HepG2 (cell line): ENCODE data around the gene PHF23. TPM values are rescaled to one million over a fixed set of nuclear protein-coding genes. Genes with fewer than 3 reads are reported as not detected.
A peak's percentile ranks its signal among the peaks of the same experiment; 100 is the strongest.

Experiments used
- ETV5 ChIP-seq: IDR thresholded peaks from 2 replicates; pipeline ENCODE4 v1.6.1; 2018; ENCODE audit warnings: missing biosample characterization, missing genetic modification reagents, inconsistent platforms, borderline replicate concordance
- NFE2L2 ChIP-seq: fragments of 150-350 bp; IDR thresholded peaks from 2 replicates; pipeline ENCODE4 v1.6.1; 2014; ENCODE audit warnings: low read length
- NPAS2 ChIP-seq: sonication (generic); formaldehyde crosslinking; IDR thresholded peaks from 2 replicates; pipeline ENCODE4 v1.8.0; 2022; ENCODE audit warnings: mild to moderate bottlenecking, missing genetic modification reagents, borderline replicate concordance
- RCOR2 ChIP-seq: IDR thresholded peaks from 2 replicates; pipeline ENCODE4 v1.6.1; 2016; ENCODE audit warnings: missing biosample characterization, missing genetic modification reagents
- RELA ChIP-seq: sonication (generic); formaldehyde crosslinking; IDR thresholded peaks from 2 replicates; pipeline ENCODE4 v1.4.0; 2020; ENCODE audit warnings: missing genetic modification reagents
- SAP130 ChIP-seq: IDR thresholded peaks from 2 replicates; pipeline ENCODE4 v1.6.1; 2016; ENCODE audit warnings: low read depth
- SETDB1 ChIP-seq: sonication (generic); formaldehyde crosslinking; IDR thresholded peaks from 2 replicates; pipeline ENCODE4 v1.5.1; 2020; ENCODE audit warnings: missing genetic modification reagents, mild to moderate bottlenecking, borderline replicate concordance
- TCF12 ChIP-seq, 2 experiments: fragments of 450-650 bp in 1 of 2; sonication (generic) in 1 of 2; formaldehyde crosslinking in 1 of 2; IDR thresholded peaks; 2 replicates each; pipeline versions ENCODE4 v1.6.1 to v1.8.0; 2017 to 2022; ENCODE audit warnings: antibody characterized with exemption in 1 of 2, mild to moderate bottlenecking in 1 of 2, missing genetic modification reagents in 1 of 2, moderate library complexity in 1 of 2
- ZBTB1 ChIP-seq: sonication (generic); formaldehyde crosslinking; IDR thresholded peaks from 2 replicates; pipeline ENCODE4 v1.4.0; 2020; ENCODE audit warnings: missing genetic modification reagents, borderline replicate concordance
- ZFX ChIP-seq: sonication (generic); formaldehyde crosslinking; IDR thresholded peaks from 2 replicates; pipeline ENCODE4 v1.4.0; 2020; ENCODE audit warnings: mild to moderate bottlenecking, low read depth, missing genetic modification reagents, moderate library complexity
- ZNF44 ChIP-seq: sonication (generic); formaldehyde crosslinking; IDR thresholded peaks from 2 replicates; pipeline ENCODE4 v1.5.1; 2020; ENCODE audit warnings: mild to moderate bottlenecking, missing genetic modification reagents
- ZNF749 ChIP-seq: sonication (generic); formaldehyde crosslinking; IDR thresholded peaks from 2 replicates; pipeline ENCODE4 v1.8.0; 2022; ENCODE audit warnings: mild to moderate bottlenecking, missing genetic modification reagents, moderate library complexity, borderline replicate concordance
- ZSCAN29 ChIP-seq: sonication (generic); formaldehyde crosslinking; conservative IDR thresholded peaks from 2 replicates; pipeline ENCODE4 v1.4.0; 2020; ENCODE audit warnings: mild to moderate bottlenecking, missing genetic modification reagents
- polyA plus RNA-seq, 8 experiments: library from polyadenylated mRNA; depleted of rRNA in 3 of 8; stranded (reverse) in 7 of 8; unstranded in 1 of 8; fragments of >200 nt; fragmentation: Illumina TruSeq in 4 of 8; extraction: Trizol in 4 of 8; gene quantifications; 2 replicates each; pipeline versions ENCODE4 v1.2.1 to v1.2.3, GENCODE V29; 2011 to 2016; ENCODE audit warnings: low read depth in 4 of 8, missing spikeins in 1 of 8, mixed read lengths in 1 of 8; ENCODE audit not compliant: insufficient read depth in 1 of 8
- total RNA-seq, 5 experiments: library from RNA; depleted of rRNA; stranded (reverse); fragments of >200 nt; fragmentation: Illumina TruSeq; extraction: Trizol; gene quantifications; 2 replicates each; pipeline ENCODE4 v1.2.3, GENCODE V29; 2016; ENCODE audit warnings: low read depth in 1 of 5
- TF ChIP-seq, protein P1 (sequence below): IDR thresholded peaks from 2 replicates; pipeline ENCODE4 v1.6.1; 2016; ENCODE audit warnings: mild to moderate bottlenecking
- TF ChIP-seq, protein P2 (sequence below): sonication (generic); formaldehyde crosslinking; IDR thresholded peaks from 2 replicates; pipeline ENCODE4 v1.5.0; 2020; ENCODE audit warnings: mild to moderate bottlenecking, missing genetic modification reagents, moderate library complexity
- TF ChIP-seq, protein P3 (sequence below): sonication (generic); formaldehyde crosslinking; IDR thresholded peaks from 2 replicates; pipeline ENCODE4 v1.8.0; 2022; ENCODE audit warnings: mild to moderate bottlenecking, missing genetic modification reagents, moderate library complexity
- TF ChIP-seq, protein P4 (sequence below): sonication (generic); formaldehyde crosslinking; IDR thresholded peaks from 2 replicates; pipeline ENCODE4 v1.5.1; 2020; ENCODE audit warnings: mild to moderate bottlenecking, missing genetic modification reagents, borderline replicate concordance
- TF ChIP-seq, protein P5 (sequence below): sonication (generic); formaldehyde crosslinking; IDR thresholded peaks from 2 replicates; pipeline ENCODE4 v1.4.0; 2020; ENCODE audit warnings: missing genetic modification reagents
- TF ChIP-seq, protein P6 (sequence below): sonication (generic); formaldehyde crosslinking; IDR thresholded peaks from 2 replicates; pipeline ENCODE4 v1.9.0; 2022; ENCODE audit warnings: missing genetic modification reagents, mild to moderate bottlenecking, borderline replicate concordance

The PHF23 gene
- total and polyA plus RNA-seq, 2 of the 13 experiments (the other 11 are each of a cell fraction or from before 2014, with no cell fraction given): 27.6 to 33.2 TPM

DNA sequence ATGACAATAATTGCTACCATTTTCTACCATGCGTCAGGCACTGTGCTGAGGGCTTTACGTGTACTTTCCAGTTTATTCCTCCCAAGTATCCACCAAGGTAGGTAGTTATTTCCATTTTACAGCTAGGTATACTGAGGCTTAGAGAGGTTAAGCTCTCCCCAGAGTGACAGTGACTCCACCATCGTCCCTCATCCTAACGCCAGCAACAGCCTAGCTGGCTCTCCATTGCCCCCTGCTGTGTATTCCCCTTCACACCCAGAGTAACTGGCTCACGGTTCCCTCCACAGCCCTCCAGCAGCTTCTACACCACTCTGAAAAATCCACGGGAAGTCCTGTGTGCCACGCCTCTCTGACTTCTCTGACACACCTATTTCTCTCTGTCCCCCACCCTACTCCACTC lies 53.0 kb downstream of the PHF23 start (continued):
- TF ChIP-seq ZNF749 (CRISPR knock-in tag) (no peak), ZBTB1 (CRISPR knock-in tag) (no peak), ZFX (CRISPR knock-in tag) (no peak), RCOR2 (CRISPR knock-in tag) (peak; percentile 80), ZSCAN29 (no peak), ETV5 (CRISPR knock-in tag) (no peak), SETDB1 (CRISPR knock-in tag) (no peak), SAP130 (CRISPR knock-in tag) (0 out of 2 replicates have a peak, but pooled peaks have one; percentile 18), ZNF44 (no peak), RELA (CRISPR knock-in tag) (no peak), NFE2L2 (no peak), NPAS2 (CRISPR knock-in tag) (no peak), TCF12 (IDR thresholded peaks at IDR 0.05) (no peak), TCF12 (CRISPR knock-in tag; IDR thresholded peaks at IDR 0.05) (no peak)
- TF ChIP-seq, protein P1, sequence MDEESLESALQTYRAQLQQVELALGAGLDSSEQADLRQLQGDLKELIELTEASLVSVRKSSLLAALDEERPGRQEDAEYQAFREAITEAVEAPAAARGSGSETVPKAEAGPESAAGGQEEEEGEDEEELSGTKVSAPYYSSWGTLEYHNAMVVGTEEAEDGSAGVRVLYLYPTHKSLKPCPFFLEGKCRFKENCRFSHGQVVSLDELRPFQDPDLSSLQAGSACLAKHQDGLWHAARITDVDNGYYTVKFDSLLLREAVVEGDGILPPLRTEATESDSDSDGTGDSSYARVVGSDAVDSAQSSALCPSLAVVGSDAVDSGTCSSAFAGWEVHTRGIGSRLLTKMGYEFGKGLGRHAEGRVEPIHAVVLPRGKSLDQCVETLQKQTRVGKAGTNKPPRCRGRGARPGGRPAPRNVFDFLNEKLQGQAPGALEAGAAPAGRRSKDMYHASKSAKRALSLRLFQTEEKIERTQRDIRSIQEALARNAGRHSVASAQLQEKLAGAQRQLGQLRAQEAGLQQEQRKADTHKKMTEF (CRISPR knock-in tag): no peak
- TF ChIP-seq, protein P2, sequence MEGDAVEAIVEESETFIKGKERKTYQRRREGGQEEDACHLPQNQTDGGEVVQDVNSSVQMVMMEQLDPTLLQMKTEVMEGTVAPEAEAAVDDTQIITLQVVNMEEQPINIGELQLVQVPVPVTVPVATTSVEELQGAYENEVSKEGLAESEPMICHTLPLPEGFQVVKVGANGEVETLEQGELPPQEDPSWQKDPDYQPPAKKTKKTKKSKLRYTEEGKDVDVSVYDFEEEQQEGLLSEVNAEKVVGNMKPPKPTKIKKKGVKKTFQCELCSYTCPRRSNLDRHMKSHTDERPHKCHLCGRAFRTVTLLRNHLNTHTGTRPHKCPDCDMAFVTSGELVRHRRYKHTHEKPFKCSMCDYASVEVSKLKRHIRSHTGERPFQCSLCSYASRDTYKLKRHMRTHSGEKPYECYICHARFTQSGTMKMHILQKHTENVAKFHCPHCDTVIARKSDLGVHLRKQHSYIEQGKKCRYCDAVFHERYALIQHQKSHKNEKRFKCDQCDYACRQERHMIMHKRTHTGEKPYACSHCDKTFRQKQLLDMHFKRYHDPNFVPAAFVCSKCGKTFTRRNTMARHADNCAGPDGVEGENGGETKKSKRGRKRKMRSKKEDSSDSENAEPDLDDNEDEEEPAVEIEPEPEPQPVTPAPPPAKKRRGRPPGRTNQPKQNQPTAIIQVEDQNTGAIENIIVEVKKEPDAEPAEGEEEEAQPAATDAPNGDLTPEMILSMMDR (CRISPR knock-in tag): peak; percentile 78
- TF ChIP-seq, protein P3, sequence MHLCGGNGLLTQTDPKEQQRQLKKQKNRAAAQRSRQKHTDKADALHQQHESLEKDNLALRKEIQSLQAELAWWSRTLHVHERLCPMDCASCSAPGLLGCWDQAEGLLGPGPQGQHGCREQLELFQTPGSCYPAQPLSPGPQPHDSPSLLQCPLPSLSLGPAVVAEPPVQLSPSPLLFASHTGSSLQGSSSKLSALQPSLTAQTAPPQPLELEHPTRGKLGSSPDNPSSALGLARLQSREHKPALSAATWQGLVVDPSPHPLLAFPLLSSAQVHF: no peak
- TF ChIP-seq, protein P4, sequence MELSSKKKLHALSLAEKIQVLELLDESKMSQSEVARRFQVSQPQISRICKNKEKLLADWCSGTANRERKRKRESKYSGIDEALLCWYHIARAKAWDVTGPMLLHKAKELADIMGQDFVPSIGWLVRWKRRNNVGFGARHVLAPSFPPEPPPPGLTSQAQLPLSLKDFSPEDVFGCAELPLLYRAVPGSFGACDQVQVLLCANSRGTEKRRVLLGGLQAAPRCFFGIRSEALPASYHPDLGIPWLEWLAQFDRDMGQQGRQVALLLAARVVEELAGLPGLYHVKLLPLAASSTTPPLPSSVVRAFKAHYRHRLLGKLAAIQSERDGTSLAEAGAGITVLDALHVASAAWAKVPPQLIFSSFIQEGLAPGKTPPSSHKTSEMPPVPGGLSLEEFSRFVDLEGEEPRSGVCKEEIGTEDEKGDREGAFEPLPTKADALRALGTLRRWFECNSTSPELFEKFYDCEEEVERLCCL (CRISPR knock-in tag): no peak
- TF ChIP-seq, protein P5, sequence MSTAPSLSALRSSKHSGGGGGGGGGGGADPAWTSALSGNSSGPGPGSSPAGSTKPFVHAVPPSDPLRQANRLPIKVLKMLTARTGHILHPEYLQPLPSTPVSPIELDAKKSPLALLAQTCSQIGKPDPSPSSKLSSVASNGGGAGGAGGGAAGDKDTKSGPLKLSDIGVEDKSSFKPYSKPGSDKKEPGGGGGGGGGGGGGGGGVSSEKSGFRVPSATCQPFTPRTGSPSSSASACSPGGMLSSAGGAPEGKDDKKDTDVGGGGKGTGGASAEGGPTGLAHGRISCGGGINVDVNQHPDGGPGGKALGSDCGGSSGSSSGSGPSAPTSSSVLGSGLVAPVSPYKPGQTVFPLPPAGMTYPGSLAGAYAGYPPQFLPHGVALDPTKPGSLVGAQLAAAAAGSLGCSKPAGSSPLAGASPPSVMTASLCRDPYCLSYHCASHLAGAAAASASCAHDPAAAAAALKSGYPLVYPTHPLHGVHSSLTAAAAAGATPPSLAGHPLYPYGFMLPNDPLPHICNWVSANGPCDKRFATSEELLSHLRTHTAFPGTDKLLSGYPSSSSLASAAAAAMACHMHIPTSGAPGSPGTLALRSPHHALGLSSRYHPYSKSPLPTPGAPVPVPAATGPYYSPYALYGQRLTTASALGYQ (CRISPR knock-in tag): no peak
- TF ChIP-seq, protein P6, sequence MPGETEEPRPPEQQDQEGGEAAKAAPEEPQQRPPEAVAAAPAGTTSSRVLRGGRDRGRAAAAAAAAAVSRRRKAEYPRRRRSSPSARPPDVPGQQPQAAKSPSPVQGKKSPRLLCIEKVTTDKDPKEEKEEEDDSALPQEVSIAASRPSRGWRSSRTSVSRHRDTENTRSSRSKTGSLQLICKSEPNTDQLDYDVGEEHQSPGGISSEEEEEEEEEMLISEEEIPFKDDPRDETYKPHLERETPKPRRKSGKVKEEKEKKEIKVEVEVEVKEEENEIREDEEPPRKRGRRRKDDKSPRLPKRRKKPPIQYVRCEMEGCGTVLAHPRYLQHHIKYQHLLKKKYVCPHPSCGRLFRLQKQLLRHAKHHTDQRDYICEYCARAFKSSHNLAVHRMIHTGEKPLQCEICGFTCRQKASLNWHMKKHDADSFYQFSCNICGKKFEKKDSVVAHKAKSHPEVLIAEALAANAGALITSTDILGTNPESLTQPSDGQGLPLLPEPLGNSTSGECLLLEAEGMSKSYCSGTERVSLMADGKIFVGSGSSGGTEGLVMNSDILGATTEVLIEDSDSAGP (CRISPR knock-in tag): 0 out of 2 replicates have a peak, but pooled peaks have one; percentile 21
